Measurements from ENCODE around the gene RPS27L. TPM values are rescaled to one million over a fixed set of nuclear protein-coding genes. Genes with fewer than 3 reads are reported as not detected.

Gene RPS27L
- total and polyA plus RNA-seq, 2 donors (not counting 1 experiment from before 2014, with no cell fraction given) = 21.6 to 50.9 TPM

DNA sequence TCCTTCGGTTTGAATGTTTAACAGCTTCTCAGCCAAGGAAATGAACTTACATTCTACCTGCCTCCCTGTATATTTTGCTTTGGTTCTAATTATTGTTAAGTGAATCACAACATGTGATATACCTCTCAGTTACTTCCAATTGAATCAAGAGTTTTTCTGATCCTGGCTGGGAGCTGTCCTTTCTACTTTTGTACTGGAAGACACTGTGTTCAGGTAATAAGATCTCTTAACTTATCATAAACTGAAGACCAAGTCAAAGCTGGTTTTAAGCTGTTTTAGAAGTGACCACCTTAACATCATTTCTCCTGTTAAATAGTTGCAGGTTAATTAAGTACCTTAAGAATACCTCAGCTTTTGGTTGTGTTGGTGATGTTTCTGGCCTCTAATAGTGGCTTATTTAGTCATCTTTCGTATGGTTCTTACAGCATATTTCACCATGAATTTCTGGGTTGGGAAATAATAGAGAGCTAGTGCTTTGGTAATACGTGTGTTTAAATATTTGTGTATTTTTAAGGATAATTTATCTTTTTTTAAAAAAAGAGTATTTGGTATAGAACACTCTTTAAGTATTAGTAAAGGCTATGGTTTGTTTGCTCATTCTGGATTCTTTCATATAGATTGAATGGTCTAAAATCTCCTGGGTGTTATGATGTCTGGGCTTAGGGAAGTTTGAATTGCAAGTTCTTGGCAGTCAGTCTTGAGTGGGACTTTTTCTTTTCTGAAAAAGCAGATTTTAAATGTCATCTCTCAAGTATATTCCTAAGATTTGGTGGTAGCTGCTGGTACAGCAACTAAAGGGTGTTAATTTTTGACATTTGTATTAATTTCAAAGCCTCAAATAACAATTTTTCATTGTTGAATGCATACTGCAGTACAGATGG lies 33.7 kb upstream of the RPS27L start:
- H3K4me3 ChIP-seq (ENCODE audit: control extremely low read depth in 1 of 5, extremely low read depth in 1 of 5, insufficient read depth in 1 of 5, low read depth in 2 of 5, low read length in 4 of 5) = peak overlapping the region; percentile 78 to 99 (median 94)
- Mint-ChIP-seq H3K9me3 (ENCODE audit: insufficient read depth) (no peaks in the 10 kb centered on the region), H3K4me3 (peak overlapping the region; percentile 98), H3K27ac (peak overlapping the region; percentile 94), H3K27me3 (no peaks in the 10 kb centered on the region), H3K4me1 (peaks cover 70% of the 10 kb centered on the region)
- POLR2A ChIA-PET = interaction anchor here (0.6 to 1.6 kb wide), 5 partner anchors 17 to 86 kb away, joined by 3 to 6 read pairs (median 3); partner anchors contain the start of genes APH1B and RPS27L
- WGBS (ENCODE audit: insufficient coverage) = no CpG with 5 or more reads among the region's 3 CpGs
- H2AFZ ChIP-seq (ENCODE audit: insufficient read depth, low read depth, low read length, poor library complexity, severe bottlenecking) = no peak overlapping the region
- intact Hi-C loops (cut with micrococcal nuclease) = loop anchor here (5.0 kb wide), 2 partner anchors 36 to 286 kb away; no protein-coding TSS in a partner anchor
- ATAC-seq (ENCODE audit: low read depth) (no peak), DNase-seq (no peak)
- no peaks in the 10 kb centered on the region for H3K36me3 ChIP-seq (replicated peaks in 1 of 2; ENCODE audit: control extremely low read depth in 1 of 2, control insufficient read depth in 1 of 2, extremely low read depth in 1 of 2, insufficient read depth in 2 of 2, low read length in 1 of 2)
- peak overlapping the region; percentile 92 to 93 for H3K27ac ChIP-seq (ENCODE audit: low read length in 2 of 2)
- H3K79me2 ChIP-seq (ENCODE audit: control insufficient read depth, insufficient read depth, low read length) = peaks cover 72% of the 10 kb centered on the region
- peaks cover 8% of the 10 kb centered on the region for H4K20me1 ChIP-seq (ENCODE audit: control insufficient read depth, insufficient read depth, low read length, poor library complexity, severe bottlenecking)
- no peaks in the 10 kb centered on the region for H3K9me3 ChIP-seq (ENCODE audit: control extremely low read depth in 1 of 3, control insufficient read depth in 2 of 3, insufficient read depth in 1 of 3, low read length in 2 of 3)
- peak overlapping the region; percentile 95 for H3K9ac ChIP-seq (ENCODE audit: low read length)
- peaks cover 57 to 62% of the 10 kb centered on the region in 2 donors for H3K4me1 ChIP-seq (ENCODE audit: control insufficient read depth in 2 of 2, insufficient read depth in 2 of 2, low read length in 2 of 2)
- H3K27me3 ChIP-seq (replicated peaks in 1 of 4; ENCODE audit: control extremely low read depth in 1 of 4, control insufficient read depth in 3 of 4, insufficient read depth in 4 of 4, low read length in 3 of 4) = no peaks in the 10 kb centered on the region
- CTCF ChIA-PET = interaction anchor here (0.6 to 2.4 kb wide), 8 partner anchors 8 to 735 kb away, joined by 3 to 17 read pairs (median 4); no protein-coding TSS in a partner anchor
- H3K4me2 ChIP-seq (replicated peaks; ENCODE audit: low read depth, low read length, poor library complexity, severe bottlenecking) = peak overlapping the region; percentile 93
- TF ChIP-seq, protein P1, sequence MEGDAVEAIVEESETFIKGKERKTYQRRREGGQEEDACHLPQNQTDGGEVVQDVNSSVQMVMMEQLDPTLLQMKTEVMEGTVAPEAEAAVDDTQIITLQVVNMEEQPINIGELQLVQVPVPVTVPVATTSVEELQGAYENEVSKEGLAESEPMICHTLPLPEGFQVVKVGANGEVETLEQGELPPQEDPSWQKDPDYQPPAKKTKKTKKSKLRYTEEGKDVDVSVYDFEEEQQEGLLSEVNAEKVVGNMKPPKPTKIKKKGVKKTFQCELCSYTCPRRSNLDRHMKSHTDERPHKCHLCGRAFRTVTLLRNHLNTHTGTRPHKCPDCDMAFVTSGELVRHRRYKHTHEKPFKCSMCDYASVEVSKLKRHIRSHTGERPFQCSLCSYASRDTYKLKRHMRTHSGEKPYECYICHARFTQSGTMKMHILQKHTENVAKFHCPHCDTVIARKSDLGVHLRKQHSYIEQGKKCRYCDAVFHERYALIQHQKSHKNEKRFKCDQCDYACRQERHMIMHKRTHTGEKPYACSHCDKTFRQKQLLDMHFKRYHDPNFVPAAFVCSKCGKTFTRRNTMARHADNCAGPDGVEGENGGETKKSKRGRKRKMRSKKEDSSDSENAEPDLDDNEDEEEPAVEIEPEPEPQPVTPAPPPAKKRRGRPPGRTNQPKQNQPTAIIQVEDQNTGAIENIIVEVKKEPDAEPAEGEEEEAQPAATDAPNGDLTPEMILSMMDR (IDR thresholded peaks at IDR 0.05) = no peak
- no peak for TF ChIP-seq EZH2 (IDR thresholded peaks at IDR 0.05; ENCODE audit: borderline replicate concordance, insufficient read depth, low read depth, low read length, poor library complexity, severe bottlenecking)
